ENCODE results near the gene IL17B.
A peak's percentile ranks its signal among the peaks of the same experiment; 100 is the strongest.
"Not testable (repeated sequence)": the region's sequence is repeated elsewhere in the genome, so short reads cannot be mapped to it uniquely, and the experiment has no call there.

The IL17B gene

DNA sequence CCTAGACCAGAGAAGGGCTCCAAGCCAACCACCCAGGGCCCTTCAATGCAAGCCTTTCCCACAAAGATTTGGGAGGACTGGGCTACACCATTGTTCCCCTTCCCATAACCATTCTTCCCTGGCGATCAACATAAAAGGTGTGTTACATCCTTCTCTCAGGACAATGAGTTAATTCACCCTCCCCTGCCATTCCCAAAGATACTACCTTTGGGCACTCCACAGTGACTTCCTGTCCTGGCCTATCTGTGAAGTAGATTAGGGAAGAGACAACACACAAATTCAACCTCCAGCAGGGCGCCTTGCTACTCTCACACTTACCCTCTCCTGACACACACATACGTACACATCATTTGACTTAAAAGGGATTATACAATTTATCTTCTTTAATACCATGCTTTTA is 23.2 kb upstream of the IL17B start:
- DNase-seq (ENCODE audit: low spot score) (no peak), FAIRE-seq (no peak)

DNA sequence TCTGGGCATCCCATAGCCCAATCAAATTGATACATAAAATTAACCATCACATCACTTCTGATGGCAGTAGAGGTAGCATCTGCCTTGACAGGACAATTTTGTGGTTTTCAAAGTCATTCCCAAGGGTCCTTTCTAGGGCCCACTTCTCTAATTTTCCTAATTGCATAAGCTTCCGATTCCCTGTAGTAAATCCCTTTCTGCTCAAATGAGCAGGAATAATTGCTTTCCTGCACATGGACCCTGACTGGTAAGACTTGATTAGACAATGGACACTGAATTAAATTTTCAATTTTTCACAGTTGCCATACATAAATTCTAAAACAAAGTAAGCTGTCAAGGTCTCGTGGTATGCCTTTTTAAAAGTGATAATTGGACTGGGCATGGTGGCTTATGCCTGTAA is 22.0 kb upstream of the IL17B start:
- no peak for DNase-seq (ENCODE audit: low spot score)
- no peak for FAIRE-seq

DNA sequence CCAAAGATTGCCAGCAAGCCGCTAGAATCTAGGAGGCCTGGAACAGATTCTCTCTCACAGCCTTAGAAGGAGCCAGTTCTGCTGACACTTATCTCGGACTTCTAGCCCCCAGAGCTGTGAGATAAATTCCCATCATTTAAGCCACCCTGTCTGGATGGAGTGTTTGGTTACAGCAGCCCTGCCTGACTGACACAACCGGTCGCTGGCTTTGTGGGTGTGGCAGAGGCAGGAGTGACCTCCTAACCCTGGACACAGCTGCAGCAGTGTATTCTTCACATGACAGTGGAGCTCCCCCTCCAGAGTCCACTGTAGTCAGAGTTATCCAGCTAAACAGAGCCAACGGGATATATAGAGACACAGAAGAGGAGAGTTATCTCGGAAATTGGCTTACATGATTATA is 21.2 kb upstream of the IL17B start:
- FAIRE-seq: no peak
- no peak for DNase-seq (ENCODE audit: low spot score)

DNA sequence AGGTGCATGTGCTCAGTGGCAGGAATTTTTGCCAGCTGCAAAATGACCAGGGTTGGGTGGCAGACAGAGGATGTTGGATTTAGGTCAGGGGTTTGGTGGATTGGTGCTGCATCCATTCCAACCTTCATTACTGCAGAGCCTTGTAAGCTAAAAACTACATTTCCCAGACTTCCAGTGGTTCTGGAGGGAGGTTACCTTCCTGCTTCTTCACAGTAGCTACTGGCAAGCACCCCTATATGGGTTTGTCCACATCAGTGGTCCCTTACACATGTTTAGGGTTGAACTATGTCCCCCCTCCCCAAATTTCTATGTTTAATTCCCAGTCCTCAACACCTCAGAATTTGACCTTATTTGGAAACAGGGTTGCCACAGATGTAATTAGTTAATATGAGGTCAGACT is 20.7 kb upstream of the IL17B start:
- no peak for FAIRE-seq
- no peak for DNase-seq (ENCODE audit: low spot score)

DNA sequence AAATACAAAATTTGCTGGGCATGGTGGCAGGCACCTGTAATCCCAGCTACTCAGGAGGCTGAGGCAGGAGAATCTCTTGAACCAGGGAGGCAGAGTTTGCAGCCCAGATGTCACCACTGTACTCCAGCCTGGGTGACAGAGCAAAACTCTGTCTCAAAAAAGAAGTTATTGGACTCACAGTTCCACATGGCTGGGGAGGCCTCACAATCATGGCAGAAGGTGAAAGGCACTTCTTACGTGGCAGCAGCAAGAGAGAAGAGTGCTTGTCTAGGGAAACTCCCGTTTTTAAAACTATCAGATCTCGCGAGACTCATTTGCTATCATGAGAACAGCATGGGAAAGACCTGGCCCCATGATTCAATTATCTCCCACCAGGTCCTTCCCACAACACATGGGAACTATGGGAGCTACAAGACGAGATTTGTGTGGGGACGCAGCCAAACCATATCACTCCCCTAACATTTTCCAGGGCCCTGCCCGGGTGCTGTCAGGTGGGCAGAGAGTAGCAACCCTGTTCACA is 19.7 kb upstream of the IL17B start:
- DNase-seq (ENCODE audit: low spot score); FAIRE-seq: not testable (repeated sequence)

DNA sequence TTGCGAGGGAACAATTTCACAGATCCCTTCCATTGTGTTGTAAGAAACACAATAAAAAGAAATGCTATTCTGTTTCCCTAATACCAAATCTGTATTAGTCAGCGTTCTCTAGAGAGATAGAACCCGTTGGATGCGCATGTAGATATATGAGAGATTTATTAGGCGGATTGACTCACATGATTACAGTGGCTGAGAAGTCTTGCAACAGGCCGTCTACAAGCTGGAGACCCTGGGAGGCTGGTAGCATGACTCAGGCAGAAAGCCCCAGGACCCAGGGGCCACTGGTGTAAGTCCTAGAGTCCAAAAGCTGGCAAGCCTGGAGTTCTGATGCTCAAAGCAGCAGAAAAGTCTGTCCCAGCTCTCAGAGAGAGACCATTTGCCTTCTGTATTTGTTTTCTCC is 18.4 kb upstream of the IL17B start:
- DNase-seq (ENCODE audit: low spot score) (no peak), FAIRE-seq (no peak)

DNA sequence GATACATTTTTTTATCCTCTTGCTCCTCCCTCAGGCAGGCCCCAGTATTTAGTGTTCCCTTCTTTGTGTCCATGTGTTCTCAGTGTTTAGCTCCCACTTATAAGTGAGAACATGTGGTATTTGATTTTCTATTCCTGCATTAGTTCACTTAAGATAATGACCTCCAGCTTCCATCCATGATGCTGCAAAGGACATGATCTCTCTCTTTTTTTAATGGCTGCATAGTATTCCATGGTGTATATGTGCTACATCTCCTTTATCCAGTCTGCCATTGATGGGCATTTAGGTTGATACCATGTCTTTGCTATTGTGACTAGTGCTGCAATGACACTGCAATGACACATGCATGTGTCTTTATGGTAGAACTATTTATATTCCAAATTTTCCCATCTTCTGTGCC is 15.9 kb upstream of the IL17B start:
- not testable (repeated sequence) for DNase-seq (ENCODE audit: low spot score); FAIRE-seq

DNA sequence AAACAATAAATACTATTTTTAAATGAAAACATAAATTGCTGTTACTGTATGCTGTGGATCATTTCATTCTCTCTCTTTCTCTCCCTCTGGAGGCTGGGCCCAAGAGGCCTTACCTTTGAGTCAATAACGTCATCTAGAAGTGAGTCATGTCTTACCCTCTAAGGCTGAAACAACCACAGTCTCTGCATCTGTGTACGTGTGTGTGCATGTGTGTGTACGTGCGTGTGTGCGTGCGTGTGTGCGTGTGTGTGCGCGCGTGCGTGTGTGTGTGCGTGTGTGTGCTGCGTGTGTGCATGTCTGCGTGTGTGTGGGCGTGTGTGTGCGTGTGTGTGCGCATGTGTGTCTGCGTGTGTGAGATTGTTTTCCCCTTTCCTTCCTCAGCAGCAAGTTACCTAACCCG is 13.6 kb upstream of the IL17B start:
- no peak for FAIRE-seq

DNA sequence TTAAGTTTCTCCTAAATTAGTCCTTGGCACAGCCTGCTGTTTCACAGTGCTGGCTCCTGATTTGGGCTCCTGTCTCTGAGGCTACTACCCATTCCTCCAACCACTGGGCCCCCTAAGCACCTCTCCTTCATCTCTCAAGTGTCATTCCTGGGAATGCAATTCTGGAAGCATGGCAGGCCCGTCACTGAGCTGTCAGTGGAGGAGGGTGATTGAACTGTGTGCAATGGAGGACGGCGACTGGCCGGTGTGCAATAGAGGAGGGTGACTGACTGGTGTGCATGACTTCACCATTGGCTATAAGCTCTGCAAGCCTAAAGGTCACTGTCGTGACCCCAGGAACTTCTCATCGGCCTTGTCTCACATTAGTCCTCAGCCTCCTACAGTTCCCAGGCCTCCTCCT is 12.4 kb upstream of the IL17B start:
- DNase-seq (ENCODE audit: low spot score) (no peak), FAIRE-seq (no peak)

More for the DNA sequence above, 13.6 kb upstream of the IL17B start:
- peak; percentile 39 for DNase-seq (ENCODE audit: low spot score)

DNA sequence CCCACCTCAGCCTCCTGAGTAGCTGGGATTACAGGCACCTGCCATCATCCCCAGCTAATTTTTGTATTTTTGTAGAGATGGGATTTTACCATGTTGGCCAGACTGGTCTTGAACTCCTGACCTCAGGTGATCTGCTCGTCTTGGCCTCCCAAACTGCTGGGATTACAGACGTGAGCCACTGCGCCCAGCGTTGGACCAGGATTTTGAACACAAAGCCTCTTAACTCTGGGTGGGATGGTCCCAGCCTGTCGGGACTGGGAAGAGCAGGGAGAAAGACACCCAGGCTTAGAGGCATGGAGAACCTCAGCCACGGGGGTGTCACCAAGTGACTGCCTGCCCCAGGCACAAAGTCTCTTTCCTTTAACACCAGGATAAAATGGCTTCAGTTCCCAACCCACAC is 12.0 kb upstream of the IL17B start:
- not testable (repeated sequence) for DNase-seq (ENCODE audit: low spot score); FAIRE-seq

DNA sequence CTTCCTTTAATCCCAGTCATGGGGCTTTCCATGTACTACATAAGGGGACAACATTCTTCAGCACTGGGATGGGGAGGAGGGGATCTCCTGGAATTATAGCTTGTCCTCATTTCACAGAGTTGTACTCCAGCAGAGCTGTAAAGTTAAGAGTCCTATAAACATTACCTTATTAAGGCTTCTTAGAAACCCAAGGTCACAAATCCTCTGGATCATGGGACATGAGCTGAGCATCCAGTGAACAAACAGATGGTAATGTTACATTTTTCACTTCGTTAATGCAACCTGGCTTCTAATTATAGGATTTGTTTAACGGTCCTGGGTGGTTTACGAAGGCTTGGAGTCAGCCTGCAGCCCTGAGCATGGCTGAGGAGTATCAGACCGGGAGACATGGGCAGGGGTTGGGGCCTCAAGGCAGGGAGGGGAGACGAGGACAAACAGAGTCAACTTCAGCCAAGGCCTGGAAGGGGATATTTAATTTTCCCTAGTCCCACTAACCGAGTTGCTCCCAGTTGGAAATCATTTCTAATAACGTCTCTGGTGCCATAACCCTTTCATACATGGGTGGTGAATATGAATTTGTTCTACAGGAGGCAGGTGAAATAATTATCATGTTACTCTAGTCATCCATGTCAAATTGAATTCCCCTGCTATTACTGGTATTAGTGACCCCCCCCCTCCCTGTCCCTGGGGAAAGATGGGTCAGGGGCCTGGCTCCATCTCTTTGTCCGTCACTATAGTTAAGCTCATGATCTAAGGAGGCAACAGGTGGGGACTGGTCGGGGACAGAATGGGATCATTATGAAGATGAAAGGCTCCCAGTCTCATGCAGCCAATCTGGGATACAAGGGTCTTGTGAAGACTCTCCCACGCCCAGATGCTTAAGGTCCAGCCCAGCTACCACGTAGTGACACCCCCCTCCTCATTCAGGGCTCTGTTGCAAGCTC is 10.7 kb upstream of the IL17B start:
- no peak for DNase-seq (ENCODE audit: low spot score)
- FAIRE-seq: no peak

DNA sequence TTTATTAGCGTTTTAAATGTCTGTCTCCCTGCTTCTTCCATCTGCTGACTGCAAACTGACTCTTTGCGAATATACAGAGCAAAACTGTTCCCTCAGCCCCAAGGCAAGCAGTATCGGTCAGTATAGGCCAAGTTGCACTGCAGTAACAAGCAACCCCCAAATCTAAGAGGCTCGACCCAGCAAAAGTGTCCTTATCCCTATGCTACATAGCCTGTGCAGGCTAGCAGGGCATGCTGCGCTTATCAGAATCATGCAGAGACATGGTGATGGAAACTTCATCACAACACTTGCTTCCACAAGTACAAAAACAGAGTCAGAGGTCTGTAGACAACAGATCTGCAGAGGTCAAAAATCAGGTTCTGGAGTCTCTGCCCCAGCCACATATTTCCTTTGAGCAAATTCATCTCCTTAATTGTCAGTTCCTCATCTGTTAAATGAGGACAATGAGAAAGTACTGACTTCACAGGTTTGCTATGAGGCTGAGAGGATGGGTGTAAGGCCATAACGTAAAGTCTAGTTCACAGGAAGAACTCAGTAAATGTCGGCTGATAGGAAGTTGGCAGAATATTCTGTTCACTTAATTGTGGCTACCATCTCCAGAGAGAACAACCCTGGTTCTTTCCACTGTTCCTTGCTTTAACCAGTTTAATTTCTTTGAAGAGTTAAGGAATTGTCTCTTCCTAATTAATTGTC is 9.6 kb upstream of the IL17B start:
- FAIRE-seq (no peak), DNase-seq (ENCODE audit: low spot score) (no peak)

DNA sequence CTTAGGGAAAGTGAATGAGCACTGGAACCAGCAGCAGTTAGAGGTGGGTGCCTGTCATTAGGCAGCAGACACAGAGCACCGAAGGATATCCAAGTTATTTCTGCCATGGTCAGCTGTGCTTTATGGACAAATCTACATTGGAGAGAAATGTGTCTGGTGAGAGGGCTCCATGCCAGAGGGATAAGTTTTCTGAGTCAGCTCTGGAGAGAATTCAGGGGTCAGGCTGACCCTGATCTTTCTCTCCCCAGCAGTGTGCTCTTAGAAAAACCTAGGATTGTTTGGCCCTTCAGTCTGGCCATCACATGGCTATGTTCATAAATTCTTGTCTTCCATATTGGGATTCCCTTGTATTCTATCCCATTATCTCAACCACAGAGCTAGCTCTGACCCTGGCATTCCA is 8.9 kb upstream of the IL17B start:
- FAIRE-seq: no peak
- DNase-seq (ENCODE audit: low spot score): no peak

DNA sequence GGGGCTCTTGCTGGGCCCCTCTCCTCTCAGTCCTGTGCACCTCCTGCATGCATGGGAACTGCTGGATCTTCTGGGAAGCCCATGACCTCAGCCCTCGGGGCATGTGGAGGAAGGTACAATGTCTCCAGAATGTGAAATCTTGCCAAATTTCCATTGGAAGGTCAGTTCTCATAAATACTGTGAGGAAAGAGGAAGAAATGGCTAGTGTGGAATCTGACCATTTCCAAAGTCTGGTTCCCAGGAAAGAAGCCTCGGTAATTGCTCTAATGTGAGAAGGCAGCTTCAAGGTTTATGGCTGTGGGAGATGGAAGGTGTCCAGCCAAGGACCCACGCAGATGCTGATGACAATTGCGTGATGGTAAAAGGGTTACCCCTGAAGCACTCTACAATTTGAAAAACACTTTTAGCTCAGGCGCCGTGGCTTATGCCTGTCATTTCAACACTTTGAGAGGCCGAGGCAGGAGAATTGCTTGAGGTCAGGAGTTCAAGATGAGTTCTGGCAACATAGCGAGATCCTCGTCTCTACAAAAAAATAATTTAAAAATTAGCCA is 8.1 kb upstream of the IL17B start:
- no peak for FAIRE-seq
- DNase-seq (ENCODE audit: low spot score): no peak

DNA sequence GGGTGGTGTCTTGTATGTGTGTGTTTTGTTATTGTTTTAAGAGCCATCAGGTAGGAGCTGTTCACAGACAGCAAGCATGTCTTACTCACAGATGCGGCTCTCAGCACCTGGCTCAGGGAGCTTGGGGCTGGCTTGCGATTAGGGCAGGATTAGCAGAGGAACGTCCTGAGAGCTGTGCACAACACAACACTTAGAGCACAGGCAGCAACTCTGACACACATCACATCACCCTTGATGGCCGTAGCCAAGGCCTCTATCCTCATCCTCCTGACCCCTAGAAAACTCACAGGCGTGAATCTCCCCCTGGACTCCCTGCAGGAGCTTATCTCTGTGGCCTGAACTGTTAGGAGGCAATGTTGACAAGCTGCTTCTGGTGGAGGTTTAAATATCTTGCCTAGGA is 7.1 kb upstream of the IL17B start:
- DNase-seq (ENCODE audit: low spot score) (no peak), FAIRE-seq (no peak)

DNA sequence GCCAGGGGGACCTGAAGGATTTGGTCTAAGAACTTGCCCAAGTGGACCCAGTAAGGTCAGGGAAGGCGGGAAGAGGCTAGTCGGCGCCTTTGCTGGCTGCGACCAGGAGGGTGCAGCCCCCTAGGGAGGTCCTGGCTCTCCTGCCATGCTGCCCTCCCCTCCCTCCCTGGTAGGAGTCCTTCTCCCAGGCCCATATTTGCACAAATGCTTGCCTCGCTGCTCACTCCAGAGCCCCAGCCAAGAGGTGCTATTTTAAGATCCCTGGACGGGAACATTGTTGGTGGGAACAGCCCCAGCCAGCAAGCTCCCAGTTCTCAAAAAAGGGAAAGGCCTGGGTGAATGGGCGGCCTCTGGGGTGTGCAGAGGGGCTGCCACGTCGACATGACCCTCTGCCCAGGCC is 4.3 kb upstream of the IL17B start:
- no peak for FAIRE-seq
- DNase-seq (ENCODE audit: low spot score): no peak

DNA sequence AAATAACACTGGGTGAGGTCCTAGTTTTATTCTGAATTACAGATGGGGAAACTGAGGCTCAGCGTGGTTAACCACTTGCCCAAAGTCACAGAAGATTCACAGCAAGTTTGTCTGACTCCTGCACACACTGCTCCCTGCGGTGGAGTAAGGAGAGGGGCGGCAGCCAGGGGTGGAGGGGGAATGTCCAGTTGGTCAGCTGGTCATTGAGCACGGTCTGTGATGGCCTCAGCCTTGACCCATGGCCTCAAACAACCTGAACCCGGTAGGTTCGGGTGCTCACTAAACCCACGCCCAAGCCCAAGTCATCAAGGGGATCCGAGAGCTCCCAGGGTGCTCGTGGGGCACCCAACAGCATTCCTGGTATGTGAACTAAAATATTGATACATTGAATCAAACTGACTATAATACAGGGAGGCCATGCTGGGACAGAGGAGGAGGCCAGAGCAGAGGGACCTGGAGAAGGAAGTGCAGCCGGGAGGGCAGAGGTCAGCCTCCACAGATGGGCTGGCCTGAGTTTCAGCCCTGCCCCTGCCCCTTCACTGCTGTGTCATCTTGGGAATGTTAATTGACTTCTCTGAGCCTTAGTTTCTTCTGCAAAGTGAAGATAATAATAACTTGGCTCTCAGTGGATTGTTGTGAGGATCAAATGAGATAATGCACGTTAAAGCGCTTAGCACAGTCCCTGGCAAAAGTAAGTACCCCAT is 3.6 kb upstream of the IL17B start:
- FAIRE-seq: no peak
- DNase-seq (ENCODE audit: low spot score): no peak

DNA sequence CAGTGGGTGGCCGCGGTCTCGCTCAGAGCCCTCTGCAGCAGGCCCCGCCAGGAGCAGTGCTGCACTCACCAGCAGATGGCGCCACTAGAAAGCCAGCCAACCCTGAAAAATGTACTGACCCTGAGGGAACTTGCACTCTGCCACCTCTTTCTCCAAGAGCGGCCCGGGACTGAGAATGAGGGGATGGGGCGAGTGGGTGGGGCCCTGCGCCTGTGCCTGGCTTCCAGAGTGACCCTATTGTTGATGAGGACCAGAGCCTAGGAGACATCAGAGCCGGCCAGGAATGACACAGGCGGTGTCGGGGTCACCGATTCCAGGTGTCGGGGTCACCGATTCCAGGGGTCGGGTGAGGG is 2.9 kb upstream of the IL17B start:
- peak; percentile 84 for DNase-seq (ENCODE audit: low spot score)
- peak; percentile 13 for FAIRE-seq

DNA sequence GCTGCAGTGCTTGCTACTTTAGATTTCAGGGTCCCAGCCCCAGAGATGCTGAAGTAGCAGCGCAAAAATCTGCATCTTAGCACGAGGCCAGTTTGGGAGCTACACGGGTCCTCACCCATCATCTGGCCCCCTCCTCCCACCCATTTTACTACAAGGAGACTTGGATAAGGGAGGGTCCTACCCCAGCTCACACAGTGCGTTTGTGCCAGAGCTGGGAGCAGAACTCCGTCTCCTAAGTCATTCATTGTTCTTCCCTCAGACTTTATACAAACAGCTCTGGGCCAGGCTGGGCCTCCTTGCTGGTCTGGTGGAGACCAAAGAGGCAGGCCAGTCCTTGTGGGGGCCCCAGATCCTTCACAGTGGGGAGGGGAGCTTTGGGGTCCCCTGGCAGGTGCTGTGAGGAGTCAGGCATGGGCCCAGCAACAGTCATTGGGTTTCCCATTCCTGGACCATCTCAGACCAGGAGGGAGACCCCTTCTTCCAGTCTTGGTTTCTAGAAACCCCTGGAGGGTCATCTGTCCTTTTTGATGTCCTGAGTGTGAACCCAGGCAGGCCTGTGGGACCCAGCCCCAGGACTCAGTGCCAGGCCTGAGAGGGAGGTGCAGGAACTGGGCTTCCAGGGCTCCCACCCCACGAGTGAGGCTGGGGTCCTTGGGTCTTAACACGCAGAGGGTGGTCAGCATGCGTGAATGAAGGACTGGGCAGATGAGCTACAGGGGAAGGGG is 2.3 kb upstream of the IL17B start:
- DNase-seq (ENCODE audit: low spot score) (no peak), FAIRE-seq (no peak)

DNA sequence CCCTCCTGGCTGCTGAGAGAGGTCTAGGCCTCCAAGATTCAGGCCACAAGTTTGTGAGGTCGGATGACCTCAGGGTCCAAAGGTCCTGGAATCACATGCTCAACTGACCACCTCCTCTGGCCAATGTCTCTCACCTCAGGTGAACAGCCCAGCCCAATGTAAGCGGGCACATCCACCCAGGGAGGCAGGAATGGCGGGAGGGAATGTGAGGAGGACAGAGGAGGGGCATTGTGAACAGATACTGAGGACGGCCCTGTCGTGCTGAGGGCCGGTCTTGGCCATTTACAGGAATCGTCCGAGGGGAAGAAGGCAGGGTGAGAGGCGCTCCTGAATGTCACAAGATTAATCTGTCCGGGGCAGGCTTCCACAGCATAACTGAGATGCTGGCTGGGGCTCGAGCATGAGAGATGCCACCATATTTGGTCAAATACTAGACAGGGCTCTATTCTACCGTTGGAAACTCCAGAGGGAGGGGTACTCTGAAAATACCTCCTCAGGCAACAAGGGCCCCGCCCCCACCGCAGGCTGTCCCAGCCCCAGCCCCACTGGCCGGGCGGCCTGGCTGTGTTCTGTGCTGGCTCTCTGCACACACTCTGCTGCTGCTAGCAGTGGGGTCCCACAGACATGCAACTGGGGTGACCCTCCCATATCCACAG is 1.5 kb upstream of the IL17B start:
- DNase-seq (ENCODE audit: low spot score) (no peak), FAIRE-seq (no peak)
